SU-DHL-6 (cell line): Measurements from ENCODE around the gene HDAC7.
A peak's percentile ranks its signal among the peaks of the same experiment; 100 is the strongest.

ENCODE experiments used
- H2AFZ ChIP-seq: fragments of 200-600 bp; sonication (generic); 2 replicates; pipeline ENCODE4 v1.6.1; 2014; ENCODE audit warnings: low read depth, mild to moderate bottlenecking, moderate library complexity, mixed read lengths, antibody characterized with exemption, low read length; ENCODE audit not compliant: severe bottlenecking
- H3F3A ChIP-seq: fragments of 200-600 bp; shearing (Covaris generic); 2 replicates; pipeline ENCODE4 v1.6.0; 2016; ENCODE audit warnings: antibody characterized with exemption, mild to moderate bottlenecking; ENCODE audit not compliant: insufficient read depth
- H3K27ac ChIP-seq: fragments of 200-600 bp; sonication (generic); 2 replicates; pipeline ENCODE4 v1.5.1; 2016; ENCODE audit warnings: low read depth, mild to moderate bottlenecking, low read length, moderate library complexity, mixed read lengths
- H3K27me3 ChIP-seq: fragments of 200-600 bp; sonication (generic), shearing (Covaris generic); 2 replicates; pipeline ENCODE4 v1.6.0; 2014; ENCODE audit warnings: mild to moderate bottlenecking, low read length
- H3K36me3 ChIP-seq: fragments of 200-600 bp; sonication (generic); 2 replicates; pipeline ENCODE4 v1.6.1; 2014; ENCODE audit warnings: mild to moderate bottlenecking, low read length, mixed read lengths
- H3K4me2 ChIP-seq: fragments of 300-600, 200-600 bp; shearing (Covaris generic), sonication (generic); 2 replicates; pipeline ENCODE4 v1.6.0; 2014; ENCODE audit warnings: low read length, low read depth, mild to moderate bottlenecking; ENCODE audit not compliant: poor library complexity, severe bottlenecking
- H3K4me3 ChIP-seq: fragments of 200-600 bp; sonication (generic); 2 replicates; pipeline ENCODE4 v1.5.1; 2014; ENCODE audit warnings: antibody characterized with exemption, low read length, mild to moderate bottlenecking, mixed read lengths; ENCODE audit not compliant: insufficient read depth, poor library complexity, severe bottlenecking
- H3K79me2 ChIP-seq: fragments of 200-600 bp; sonication (generic); 2 replicates; pipeline ENCODE4 v1.6.1; 2014; ENCODE audit warnings: mild to moderate bottlenecking, low read length, moderate library complexity; ENCODE audit not compliant: insufficient read depth
- H3K9ac ChIP-seq: fragments of 200-600 bp; sonication (generic); 2 replicates; pipeline ENCODE4 v1.7.0; 2014; ENCODE audit warnings: mild to moderate bottlenecking, low read length
- H3K9me2 ChIP-seq: fragments of 200-600 bp; sonication (generic); replicated peaks from 2 replicates; pipeline ENCODE4 v1.6.1; 2014; ENCODE audit warnings: low read length; ENCODE audit not compliant: insufficient read depth
- H3K9me3 ChIP-seq: fragments of 200-600 bp; sonication (generic); 2 replicates; pipeline ENCODE4 v1.6.1; 2014; ENCODE audit warnings: low read length, mixed read lengths; ENCODE audit not compliant: insufficient read depth
- H4K20me1 ChIP-seq: fragments of 200-600 bp; sonication (generic); 2 replicates; pipeline ENCODE4 v1.6.1; 2014; ENCODE audit warnings: low read depth, mild to moderate bottlenecking, antibody characterized with exemption, low read length, moderate library complexity, mixed read lengths
- CTCF ChIP-seq: fragments of 200-600 bp; sonication (generic); IDR thresholded peaks from one replicate; pipeline ENCODE4 v1.5.1; 2017; ENCODE audit warnings: antibody characterized with exemption, mild to moderate bottlenecking, low read length, moderate library complexity; ENCODE audit not compliant: insufficient read depth, poor library complexity, severe bottlenecking
- EZH2phosphoT487 ChIP-seq: fragments of 200-600 bp; sonication (generic), shearing (Covaris generic); conservative IDR thresholded peaks from 2 replicates; pipeline ENCODE4 v1.6.1; 2018; ENCODE audit warnings: mild to moderate bottlenecking, antibody characterized with exemption, low read length, moderate library complexity, mixed read lengths

Gene HDAC7

GRCh38 chr12:47744005-47744651, 75.6 kb downstream of the HDAC7 start:
- Histone ChIP-seq H2AFZ (no peak overlapping the region), H3K4me2 (no peak overlapping the region)

GRCh38 chr12:47743311-47743860, 76.3 kb downstream of the HDAC7 start:
- H3F3A ChIP-seq: peaks cover 5% of the 10 kb centered on the region
- no peak overlapping the region for H2AFZ ChIP-seq
- no peak overlapping the region for H3K4me3 ChIP-seq
- H3K9me2 ChIP-seq: no peaks in the 10 kb centered on the region
- H3K36me3 ChIP-seq: no peaks in the 10 kb centered on the region
- no peaks in the 10 kb centered on the region for H3K9me3 ChIP-seq
- no peaks in the 10 kb centered on the region for H3K27me3 ChIP-seq
- no peak overlapping the region for H3K27ac ChIP-seq
- no peaks in the 10 kb centered on the region for H3K79me2 ChIP-seq
- H4K20me1 ChIP-seq: no peaks in the 10 kb centered on the region
- no peak overlapping the region for H3K9ac ChIP-seq
- H3K4me2 ChIP-seq: no peak overlapping the region
- no peak for TF ChIP-seq CTCF
- no peak for TF ChIP-seq EZH2phosphoT487

More at GRCh38 chr12:47744005-47744651, 75.6 kb downstream of the HDAC7 start:
- H3F3A ChIP-seq: peaks cover 5% of the 10 kb centered on the region
- no peaks in the 10 kb centered on the region for H3K36me3 ChIP-seq
- H3K9me2 ChIP-seq: no peaks in the 10 kb centered on the region
- no peaks in the 10 kb centered on the region for H3K9me3 ChIP-seq
- no peak for TF ChIP-seq EZH2phosphoT487
- TF ChIP-seq CTCF: peak; percentile 36
- H3K27me3 ChIP-seq: no peaks in the 10 kb centered on the region
- H3K9ac ChIP-seq: no peak overlapping the region
- no peaks in the 10 kb centered on the region for H4K20me1 ChIP-seq
- H3K79me2 ChIP-seq: no peaks in the 10 kb centered on the region
- no peak overlapping the region for H3K27ac ChIP-seq
- H3K4me3 ChIP-seq: no peak overlapping the region

GRCh38 chr12:47742253-47742825, 77.4 kb downstream of the HDAC7 start:
- Histone ChIP-seq H3K79me2 (no peaks in the 10 kb centered on the region), H2AFZ (no peak overlapping the region), H3K36me3 (no peaks in the 10 kb centered on the region), H3K9me3 (no peaks in the 10 kb centered on the region), H3K27me3 (no peaks in the 10 kb centered on the region), H3K9me2 (no peaks in the 10 kb centered on the region), H3K4me3 (no peak overlapping the region), H3K4me2 (no peak overlapping the region), H3F3A (peaks cover 5% of the 10 kb centered on the region), H4K20me1 (no peaks in the 10 kb centered on the region), H3K9ac (no peak overlapping the region), H3K27ac (no peak overlapping the region)
- TF ChIP-seq EZH2phosphoT487 (no peak), CTCF (peak; percentile 90)
